LNCAP (cell line): ENCODE measurements around the gene HDAC9.

ENCODE experiments used
- TF ChIP-seq, protein P1 (sequence below): fragments of 450-650 bp; IDR thresholded peaks from 2 replicates; pipeline ENCODE4 v1.5.1; 2017; ENCODE audit warnings: mild to moderate bottlenecking

HDAC9 gene

DNA sequence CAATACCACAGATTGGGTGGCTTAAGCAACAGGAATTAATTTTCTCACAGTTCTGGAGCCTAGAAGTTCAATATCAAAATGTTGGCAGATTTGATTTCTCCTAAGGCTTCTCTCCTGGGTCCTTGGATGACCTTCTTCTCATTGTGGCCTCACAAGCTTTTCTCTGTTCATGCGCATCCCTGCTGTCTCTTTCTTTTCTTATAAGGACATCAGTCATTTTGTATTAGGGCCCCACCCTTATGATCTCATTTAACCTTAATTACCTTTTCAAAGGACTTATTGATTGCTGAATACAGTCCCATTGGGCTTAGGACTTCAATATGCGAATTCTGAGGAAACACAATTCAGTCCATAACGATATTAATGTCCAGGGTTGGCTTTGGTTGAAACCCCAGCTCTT lies 285.4 kb downstream of the HDAC9 start:
- TF ChIP-seq, protein P1, sequence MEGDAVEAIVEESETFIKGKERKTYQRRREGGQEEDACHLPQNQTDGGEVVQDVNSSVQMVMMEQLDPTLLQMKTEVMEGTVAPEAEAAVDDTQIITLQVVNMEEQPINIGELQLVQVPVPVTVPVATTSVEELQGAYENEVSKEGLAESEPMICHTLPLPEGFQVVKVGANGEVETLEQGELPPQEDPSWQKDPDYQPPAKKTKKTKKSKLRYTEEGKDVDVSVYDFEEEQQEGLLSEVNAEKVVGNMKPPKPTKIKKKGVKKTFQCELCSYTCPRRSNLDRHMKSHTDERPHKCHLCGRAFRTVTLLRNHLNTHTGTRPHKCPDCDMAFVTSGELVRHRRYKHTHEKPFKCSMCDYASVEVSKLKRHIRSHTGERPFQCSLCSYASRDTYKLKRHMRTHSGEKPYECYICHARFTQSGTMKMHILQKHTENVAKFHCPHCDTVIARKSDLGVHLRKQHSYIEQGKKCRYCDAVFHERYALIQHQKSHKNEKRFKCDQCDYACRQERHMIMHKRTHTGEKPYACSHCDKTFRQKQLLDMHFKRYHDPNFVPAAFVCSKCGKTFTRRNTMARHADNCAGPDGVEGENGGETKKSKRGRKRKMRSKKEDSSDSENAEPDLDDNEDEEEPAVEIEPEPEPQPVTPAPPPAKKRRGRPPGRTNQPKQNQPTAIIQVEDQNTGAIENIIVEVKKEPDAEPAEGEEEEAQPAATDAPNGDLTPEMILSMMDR = no peak

DNA sequence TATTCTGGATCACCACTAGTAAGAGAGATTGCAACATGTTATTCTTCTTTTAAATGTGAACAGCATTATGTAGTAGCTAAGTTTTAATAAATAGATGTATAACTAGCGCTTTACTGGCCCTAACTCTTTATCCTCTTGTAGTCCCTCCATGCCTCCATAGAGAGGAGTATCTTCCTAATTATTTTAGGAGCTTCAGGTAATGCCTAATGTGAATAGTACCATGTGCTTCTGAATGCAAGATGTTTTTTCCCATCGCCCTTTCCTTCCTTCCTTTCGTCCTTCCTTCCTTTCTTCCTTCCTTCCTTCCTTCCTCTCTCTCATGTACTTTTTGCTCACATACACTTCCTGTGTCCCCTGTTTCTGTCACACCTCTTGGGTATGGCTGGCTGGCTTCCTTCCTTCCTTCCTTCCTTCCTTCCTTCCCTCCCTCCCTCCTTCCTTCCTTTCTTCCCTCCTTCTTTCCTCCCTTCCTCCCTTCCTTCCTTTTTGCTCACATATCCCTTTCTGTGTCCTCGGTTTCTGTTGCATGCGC lies 290.7 kb downstream of the HDAC9 start:
- TF ChIP-seq, protein P1 = no peak

DNA sequence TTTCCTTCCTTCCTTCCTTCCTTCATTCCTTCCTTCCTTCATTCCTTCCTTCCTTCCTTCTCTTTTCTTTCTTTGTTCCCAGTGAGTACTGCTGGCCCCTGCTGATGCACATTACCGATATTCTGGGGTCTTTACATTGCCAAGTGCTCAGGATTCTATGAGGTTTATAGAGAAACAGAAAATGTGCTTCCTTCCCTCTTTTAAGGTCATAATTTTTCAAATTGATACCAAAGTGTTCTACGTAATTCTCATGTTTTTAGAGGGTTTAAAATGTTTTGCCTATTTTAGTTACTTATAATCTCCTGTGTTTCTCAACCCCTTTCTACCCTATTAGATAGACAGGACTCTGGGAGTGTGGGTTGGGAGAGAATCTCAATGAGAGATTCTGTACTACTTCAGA lies 291.2 kb downstream of the HDAC9 start:
- TF ChIP-seq, protein P1 = no peak

DNA sequence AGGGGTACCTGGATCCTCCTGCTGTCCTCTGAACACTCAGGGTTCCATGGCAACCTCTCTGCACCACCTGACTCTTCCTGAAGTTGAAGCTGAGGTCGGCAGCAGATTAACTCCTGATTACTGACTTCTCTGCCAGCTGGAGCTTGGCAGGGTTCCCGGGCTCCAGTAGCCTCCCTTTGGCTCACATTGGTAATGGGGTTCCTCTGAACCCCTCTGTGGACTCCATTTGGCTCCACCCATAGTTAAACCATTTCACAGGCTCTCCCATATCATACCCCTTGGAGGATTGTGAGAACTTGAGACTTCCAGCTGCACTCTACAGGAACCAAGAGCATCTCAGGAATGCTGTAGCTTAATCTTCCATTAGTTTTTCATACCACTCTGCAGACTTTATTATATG lies 292.5 kb downstream of the HDAC9 start:
- TF ChIP-seq, protein P1 = no peak

DNA sequence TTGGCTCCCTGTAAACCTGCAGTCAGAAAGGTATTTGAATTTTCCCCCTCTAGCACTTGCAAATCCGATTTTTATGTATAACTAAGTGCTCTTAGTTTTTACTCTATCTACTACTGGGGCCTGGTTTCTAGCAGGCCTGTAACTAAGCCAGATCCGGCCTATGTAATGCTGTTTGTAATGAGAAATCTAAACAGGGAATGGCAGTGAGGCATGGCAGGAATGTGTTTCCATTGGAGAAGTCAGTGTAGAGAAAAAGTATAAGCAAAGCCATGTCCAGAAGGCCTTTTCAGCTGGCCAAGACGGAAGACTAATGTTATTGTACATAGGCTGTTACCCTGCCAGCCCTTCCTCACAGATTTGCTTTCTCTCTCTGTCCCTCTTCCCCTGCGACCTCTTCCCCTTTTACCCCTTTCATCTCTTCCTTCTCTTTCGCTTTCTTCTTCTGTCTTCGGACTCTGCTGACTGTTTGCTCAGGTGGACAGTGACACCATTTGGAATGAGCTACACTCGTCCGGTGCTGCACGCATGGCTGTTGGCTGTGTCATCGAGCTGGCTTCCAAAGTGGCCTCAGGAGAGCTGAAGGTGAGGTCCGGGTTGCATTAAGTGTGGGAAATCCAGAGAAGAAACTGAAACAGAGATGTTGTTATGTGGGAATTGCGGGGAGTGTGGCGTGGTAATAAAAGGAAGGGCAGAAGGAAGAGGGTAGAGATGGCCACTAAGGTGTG lies 297.5 kb downstream of the HDAC9 start:
- TF ChIP-seq, protein P1 = no peak

DNA sequence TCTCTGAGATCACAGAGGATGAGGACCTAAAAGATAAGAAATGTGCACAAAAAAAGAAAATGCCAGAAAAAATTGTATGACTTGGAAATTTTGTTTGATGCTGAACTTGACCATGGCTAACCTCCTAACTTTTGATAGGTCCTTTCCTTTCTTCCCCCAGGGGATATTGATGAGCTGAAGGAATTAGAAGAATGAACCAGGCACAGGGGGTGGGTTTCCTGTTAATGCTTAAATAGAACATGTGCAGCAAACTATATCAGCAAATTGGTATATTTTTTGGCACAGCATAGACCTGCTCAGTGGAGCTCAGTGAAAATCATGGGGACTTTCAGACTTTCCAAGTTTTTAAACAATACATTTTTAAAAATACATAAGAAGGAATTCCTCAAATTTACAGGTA lies 300.7 kb downstream of the HDAC9 start:
- TF ChIP-seq, protein P1 = no peak

DNA sequence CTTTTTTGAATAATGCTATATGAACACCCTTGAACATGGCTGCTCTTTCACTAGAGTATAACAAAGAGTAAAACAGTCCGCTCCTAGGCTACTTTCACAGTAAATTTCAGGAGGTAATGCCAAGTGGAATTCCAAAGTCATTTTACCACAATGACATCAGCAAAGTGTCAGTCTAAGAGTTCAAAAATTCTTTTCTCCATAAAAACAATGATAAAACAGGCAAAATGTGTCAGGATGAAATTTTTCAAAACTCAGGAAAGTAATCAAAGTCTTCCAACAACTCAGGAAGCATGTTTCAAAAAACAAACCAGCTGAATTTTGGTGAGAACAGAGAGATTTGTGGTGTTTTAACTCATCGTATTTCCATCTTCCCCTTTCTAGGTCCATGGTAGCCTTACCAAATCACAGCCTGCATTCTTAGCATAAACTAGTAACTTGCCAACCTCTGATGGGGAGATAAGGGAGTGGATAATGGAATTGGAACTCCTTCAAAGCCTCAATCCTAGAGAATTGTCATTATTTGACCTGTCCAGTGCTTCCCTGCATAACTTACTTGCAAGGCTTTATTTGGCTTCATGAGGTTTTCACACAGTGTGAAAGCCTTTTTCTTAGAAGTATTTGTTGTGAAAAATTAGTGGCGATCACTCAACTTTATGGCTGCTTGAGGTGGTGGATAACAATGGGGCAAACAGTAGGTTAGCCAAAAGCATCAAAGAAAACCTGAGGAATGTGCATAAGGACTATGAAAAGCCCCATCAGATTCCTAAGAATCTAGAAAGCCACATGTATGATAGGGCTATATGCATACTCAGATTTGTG lies 302.7 kb downstream of the HDAC9 start:
- TF ChIP-seq, protein P1 = no peak
